Measurements from ENCODE around the gene USP46. TPM values are rescaled to one million over a fixed set of nuclear protein-coding genes. Genes with fewer than 3 reads are reported as not detected.

USP46 gene
- total RNA-seq, 1 experiment from 2014 or later, result 19.2 TPM

- DNase-seq (ENCODE audit: low read depth), result no peak
Observed at GRCh38 chr4:52618795-52619590, 40.1 kb downstream of the USP46 start.

- DNase-seq (ENCODE audit: low read depth), result no peak
Observed at GRCh38 chr4:52617336-52618020, 41.6 kb downstream of the USP46 start.

GRCh38 chr4:52614241-52614640 is 44.9 kb downstream of the USP46 start:
- DNase-seq (ENCODE audit: low read depth), result no peak

- DNase-seq (ENCODE audit: low read depth), result no peak
Observed at GRCh38 chr4:52612341-52612740, 46.8 kb downstream of the USP46 start.

GRCh38 chr4:52611030-52611555 is 48.0 kb downstream of the USP46 start:
- peak; percentile 4 for DNase-seq (ENCODE audit: low read depth)

- DNase-seq (ENCODE audit: low read depth), result no peak
Observed at GRCh38 chr4:52606726-52607125, 52.4 kb downstream of the USP46 start.

DNA sequence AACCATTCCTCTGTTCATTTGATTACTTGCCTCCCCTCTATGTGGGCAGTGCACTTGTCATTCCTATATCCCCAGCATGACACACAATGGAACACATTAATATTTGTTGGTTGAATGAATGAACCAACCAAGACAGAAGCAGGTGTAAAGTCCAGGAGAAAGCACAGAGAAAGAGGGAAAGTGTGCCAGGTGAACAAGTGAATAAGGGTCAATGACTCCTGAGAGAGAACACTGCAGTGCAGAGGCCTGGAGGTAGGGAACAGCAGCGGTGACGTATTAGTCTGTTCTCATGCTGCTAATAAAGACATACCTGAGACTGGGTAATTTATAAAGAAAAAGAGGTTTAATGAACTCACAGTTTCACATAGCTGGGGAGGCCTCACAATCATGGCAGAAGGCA is 53.1 kb downstream of the USP46 start:
- DNase-seq (ENCODE audit: low read depth), result no peak

DNA sequence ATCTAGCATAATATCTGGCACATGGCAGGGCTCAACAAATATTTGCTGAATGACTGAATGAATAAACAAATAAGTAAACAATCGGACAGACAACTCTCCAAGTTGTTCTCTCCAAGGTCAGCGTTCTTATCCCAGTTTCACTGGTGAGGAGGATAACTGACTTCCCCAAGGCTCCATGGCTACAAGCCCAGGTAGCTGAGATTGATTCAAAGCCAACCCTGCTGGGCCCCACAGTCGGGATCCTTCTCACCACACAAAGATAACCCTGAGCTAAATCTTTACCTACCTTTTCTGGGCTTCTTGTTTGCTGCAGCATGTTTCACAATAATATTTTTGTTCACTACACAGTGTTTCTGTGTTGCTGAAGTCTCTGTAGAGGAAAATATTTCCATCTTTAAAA is 54.9 kb downstream of the USP46 start:
- no peak for DNase-seq (ENCODE audit: low read depth)

DNA sequence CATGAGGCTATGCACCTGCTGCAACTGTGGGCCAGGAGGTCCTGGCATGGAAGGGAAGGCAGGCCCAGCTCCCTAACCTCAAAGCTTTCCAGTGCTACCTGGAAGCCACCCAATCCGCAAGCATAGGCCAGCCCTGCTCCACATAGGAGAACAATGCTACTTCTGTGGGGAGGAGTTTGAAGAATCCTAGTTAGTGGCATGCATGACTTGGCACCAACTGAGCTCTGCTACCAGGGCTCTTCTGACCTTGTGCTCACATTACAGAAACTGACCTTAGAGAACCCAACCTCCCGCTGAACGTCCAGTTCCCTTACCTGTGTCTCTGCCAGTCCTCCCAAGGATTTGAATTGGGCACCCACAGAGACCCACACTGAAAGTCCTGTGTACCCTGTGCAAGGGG is 58.8 kb downstream of the USP46 start:
- DNase-seq (ENCODE audit: low read depth), result no peak

DNA sequence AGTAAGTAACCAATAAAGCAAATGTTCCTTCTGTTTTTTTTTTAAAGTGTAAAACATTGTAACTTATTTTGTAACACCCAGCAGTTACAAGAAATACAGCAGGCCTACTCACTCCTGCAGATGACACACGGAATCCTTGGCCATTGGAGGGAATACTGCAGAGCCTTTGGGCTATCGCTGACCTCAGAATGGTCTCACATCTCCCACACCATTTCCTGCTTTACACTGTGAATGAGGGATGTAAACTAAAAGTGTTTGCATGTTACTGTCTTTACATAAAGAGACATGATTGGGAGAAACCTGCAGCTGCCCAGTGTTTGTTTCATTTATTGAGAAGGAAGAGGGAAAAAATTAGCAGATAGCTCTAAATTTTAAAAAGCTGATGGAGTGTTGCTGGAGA is 64.1 kb downstream of the USP46 start:
- no peak for DNase-seq (ENCODE audit: low read depth)

DNA sequence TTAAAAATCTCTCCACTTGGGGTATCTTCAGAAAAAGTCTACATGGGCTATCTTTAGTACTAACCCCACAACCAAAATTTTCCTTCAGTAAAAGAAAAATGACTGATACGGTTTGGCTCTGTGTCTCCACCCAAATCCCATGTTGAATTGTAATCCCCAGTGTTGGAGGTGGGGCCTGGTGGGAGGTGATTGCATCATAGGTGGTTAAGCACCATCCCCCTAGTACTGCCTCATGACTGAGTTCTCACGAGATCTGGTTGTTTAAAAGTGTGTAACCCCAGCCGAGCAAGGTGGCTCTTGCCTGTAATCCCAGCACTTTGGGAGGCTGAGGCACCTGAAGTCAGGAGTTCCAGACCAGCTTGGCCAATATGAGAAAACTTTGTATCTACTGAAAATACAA is 66.8 kb downstream of the USP46 start:
- DNase-seq (ENCODE audit: low read depth), result no peak

DNA sequence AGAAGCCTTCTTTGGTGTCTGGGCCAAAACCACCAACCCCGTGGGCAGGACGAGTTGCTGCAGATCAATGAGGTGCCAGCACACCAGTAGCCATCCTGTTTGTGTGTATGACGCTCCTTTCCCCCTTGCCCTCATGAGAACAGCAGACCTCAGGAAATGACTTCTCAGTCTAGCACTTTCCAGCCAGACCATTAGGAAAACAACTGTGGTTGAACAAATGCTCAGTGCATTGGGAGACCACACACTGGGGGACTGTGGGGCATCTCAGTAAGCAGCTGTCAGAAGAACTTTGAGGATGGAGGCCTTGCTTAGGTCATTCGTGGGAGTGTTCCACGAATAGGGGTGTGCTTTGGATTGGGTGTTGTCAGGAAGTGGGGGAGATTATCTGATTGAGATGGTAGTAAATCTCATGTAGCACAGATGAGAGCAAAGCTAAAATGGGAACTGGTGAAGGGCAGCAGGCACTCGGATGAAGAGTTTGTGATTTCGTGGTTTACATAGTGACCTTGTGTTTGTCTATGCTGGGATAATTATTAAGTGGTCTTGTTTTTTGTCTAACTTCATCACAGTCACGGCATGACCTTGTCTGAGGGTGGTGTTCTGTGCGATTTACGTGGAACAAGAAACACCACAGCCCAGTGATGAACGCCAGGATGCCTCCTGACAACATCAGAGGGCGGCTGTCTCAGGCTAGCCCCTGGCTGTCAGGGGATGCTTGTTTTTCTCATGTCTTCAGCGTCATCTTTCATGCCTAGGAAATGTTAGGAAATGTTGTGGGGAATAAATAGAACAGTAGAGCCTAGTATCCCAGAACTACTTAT is 70.1 kb downstream of the USP46 start:
- peak; percentile 94 for DNase-seq (ENCODE audit: low read depth)

GRCh38 chr4:52588097-52588496 is 71.0 kb downstream of the USP46 start:
- peak; percentile 18 for DNase-seq (ENCODE audit: low read depth)

GRCh38 chr4:52586069-52586468 is 73.0 kb downstream of the USP46 start:
- no peak for DNase-seq (ENCODE audit: low read depth)

- no peak for DNase-seq (ENCODE audit: low read depth)
Observed at GRCh38 chr4:52585379-52585778, 73.7 kb downstream of the USP46 start.

GRCh38 chr4:52579602-52580272 is 79.4 kb downstream of the USP46 start:
- no peak for DNase-seq (ENCODE audit: low read depth)

DNA sequence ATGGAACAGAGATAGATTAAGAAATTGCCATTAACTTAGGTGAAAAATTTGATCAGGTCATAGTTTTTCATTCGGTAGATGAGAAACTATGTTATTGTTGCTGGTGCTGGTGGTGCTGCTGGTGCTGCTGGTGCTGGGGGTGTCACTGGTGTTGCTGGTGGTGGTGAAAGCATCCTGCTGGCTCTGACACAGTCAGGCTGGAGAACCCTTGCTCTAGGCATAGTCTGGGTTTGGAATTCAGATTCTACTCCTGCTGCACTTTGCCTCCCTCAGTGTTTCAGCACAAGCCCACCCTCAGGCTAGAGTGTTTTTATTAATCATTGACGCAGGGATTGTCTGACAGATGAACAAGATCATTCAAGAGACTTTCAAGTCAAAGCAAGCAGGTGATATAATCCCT is 80.2 kb downstream of the USP46 start:
- no peak for DNase-seq (ENCODE audit: low read depth)

- no peak for DNase-seq (ENCODE audit: low read depth)
Observed at GRCh38 chr4:52577624-52577962, 81.5 kb downstream of the USP46 start.

GRCh38 chr4:52576961-52577623 is 82.0 kb downstream of the USP46 start:
- DNase-seq (ENCODE audit: low read depth), result peak; percentile 61

DNA sequence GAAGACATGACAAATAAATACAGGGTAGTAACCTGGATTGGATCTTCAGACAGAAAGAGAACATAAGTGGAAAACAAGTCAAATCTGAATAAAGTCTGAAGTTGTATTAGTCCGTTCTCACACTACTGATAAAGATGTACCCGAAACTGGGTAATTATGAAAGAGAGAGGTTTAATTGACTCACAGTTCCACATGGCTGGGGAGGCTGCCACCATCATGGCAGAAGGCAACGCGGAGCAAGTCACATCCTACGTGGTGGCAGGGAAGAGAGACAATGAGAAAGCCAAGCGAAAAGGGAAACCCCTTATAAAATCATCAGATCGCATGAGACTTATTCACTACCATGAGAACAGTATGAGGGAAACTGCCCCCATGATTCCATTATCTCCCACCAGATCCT is 82.8 kb downstream of the USP46 start:
- DNase-seq (ENCODE audit: low read depth), result no peak

DNA sequence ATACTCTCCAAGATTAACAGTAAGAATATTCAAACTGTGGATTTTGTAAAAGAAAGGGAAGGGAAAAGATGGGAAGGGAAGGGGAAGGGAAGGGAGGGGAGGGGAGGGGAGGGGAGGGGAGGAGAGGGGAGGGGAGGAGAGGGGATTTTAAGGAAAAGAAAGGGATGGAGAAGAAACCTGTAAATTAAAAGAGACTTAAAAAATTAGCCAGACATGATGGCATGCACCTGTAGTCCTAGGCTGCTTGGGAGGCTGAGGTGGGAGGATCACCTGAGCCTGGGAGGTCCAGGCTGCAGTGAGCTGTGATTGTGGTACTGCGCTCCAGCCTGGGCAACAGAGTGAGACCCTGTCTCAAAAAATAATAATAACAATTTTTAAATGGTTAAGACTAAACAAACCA is 83.7 kb downstream of the USP46 start:
- DNase-seq (ENCODE audit: low read depth), result no peak

Measured in LHCN-M2 (cell line).